Ovary (tissue), 3 donors: Measurements from ENCODE around the gene ERBB2.

ENCODE experiments used
- CTCF ChIP-seq, 3 donors: fragments of 450-650 bp in 2 of 3; fragments of 200-600 bp in 1 of 3; IDR thresholded peaks; one replicate each; pipeline versions ENCODE4 v1.5.1 to v1.8.0; 2016 to 2022; ENCODE audit warnings: antibody characterized with exemption in 3 of 3, mild to moderate bottlenecking in 1 of 3
- EP300 ChIP-seq: sonication (generic); formaldehyde crosslinking; IDR thresholded peaks from one replicate; pipeline ENCODE4 v1.6.1; 2017; ENCODE audit warnings: antibody characterized with exemption
- POLR2A ChIP-seq: fragments of 450-650 bp; IDR thresholded peaks from one replicate; pipeline ENCODE4 v1.6.1; 2017; ENCODE audit warnings: antibody characterized with exemption, mild to moderate bottlenecking, moderate library complexity
- donor health status: DM: no; HTN: no; CAD: no.

DNA sequence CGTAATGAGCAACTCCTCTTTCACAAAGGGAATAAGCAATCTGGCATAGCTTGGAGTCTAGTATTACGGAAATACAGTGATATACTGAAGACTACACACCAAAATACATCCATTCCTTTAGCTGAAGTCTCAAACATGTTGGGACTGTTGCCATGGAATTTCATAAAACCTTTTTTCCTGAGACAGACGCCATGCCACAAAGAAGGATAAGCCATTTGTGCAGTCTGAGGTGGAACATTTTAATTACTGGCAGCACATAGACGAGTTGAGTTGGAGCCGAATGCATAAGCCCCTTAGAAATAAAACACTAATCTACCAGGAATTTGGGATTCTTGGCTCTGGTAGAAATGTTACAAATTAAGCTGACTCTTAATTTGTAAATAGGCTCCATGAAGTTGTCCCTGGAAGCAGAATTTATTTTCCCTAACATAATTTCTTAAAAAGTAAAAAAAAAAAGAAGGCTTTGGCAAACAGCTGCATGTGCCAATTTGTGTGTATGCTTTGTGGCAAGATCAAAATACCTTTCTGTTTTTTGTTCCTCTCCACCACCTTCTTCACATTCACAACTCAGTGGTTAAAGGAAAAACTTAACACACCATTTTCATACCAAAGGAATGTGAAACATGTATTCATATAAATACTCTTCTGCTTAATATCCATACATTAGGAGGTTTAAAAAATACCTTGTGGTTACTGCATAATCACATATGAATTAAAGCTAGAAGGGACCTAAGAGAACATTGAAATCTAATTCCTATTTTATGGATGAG, 63.4 kb downstream of the ERBB2 start:
- no peak for TF ChIP-seq CTCF (IDR thresholded peaks at IDR 0.05)
- TF ChIP-seq EP300 = no peak
- TF ChIP-seq POLR2A = no peak
